Neural cell (in vitro differentiated cells): ENCODE results near the gene SH3RF3. TPM values are rescaled to one million over a fixed set of nuclear protein-coding genes. Genes with fewer than 3 reads are reported as not detected.

Source experiments
- H2AFZ ChIP-seq: fragments of 200-600, 300-800 bp; sonication (generic), shearing (Covaris generic); 2 replicates; pipeline ENCODE4 v1.6.0; 2014; ENCODE audit warnings: low read depth, mild to moderate bottlenecking, antibody characterized with exemption, low read length, moderate library complexity
- H3F3A ChIP-seq: fragments of 200-600 bp; shearing (Covaris generic); 2 replicates; pipeline ENCODE4 v1.6.1; 2016; ENCODE audit warnings: mild to moderate bottlenecking, moderate library complexity, mixed read lengths, antibody characterized with exemption, low read length; ENCODE audit not compliant: insufficient read depth, poor library complexity, severe bottlenecking
- H3K27ac ChIP-seq: fragments of 200-600, 300-800 bp; sonication (generic), shearing (Covaris generic); 2 replicates; pipeline ENCODE4 v1.5.1; 2014; ENCODE audit warnings: mild to moderate bottlenecking, low read length, moderate library complexity
- H3K27me3 ChIP-seq: fragments of 300-800, 200-600 bp; sonication (generic), shearing (Covaris generic); 2 replicates; pipeline ENCODE4 v1.6.0; 2014; ENCODE audit warnings: mild to moderate bottlenecking, low read depth, low read length, moderate library complexity; ENCODE audit not compliant: insufficient read depth
- H3K36me3 ChIP-seq: fragments of 300-800, 200-600 bp; sonication (generic), shearing (Covaris generic); 2 replicates; pipeline ENCODE4 v1.5.1; 2014; ENCODE audit warnings: mild to moderate bottlenecking, antibody characterized with exemption, low read length, moderate library complexity; ENCODE audit not compliant: insufficient read depth
- H3K4me2 ChIP-seq: fragments of 300-800, 200-600 bp; sonication (generic), shearing (Covaris generic); 2 replicates; pipeline ENCODE4 v1.6.0; 2014; ENCODE audit warnings: mild to moderate bottlenecking, low read length
- H3K4me3 ChIP-seq: fragments of 300-800, 200-600 bp; sonication (generic), shearing (Covaris generic); 2 replicates; pipeline ENCODE4 v1.5.1; 2014; ENCODE audit warnings: mild to moderate bottlenecking, low read length, moderate library complexity
- H3K79me2 ChIP-seq: fragments of 200-600 bp; shearing (Covaris generic); replicated peaks from 2 replicates; pipeline ENCODE4 v1.6.0; 2014; ENCODE audit warnings: mild to moderate bottlenecking, low read length, moderate library complexity; ENCODE audit not compliant: insufficient read depth
- H3K9ac ChIP-seq: fragments of 300-800, 200-600 bp; sonication (generic), shearing (Covaris generic); 2 replicates; pipeline ENCODE4 v1.6.1; 2016; ENCODE audit warnings: mild to moderate bottlenecking, low read length, mixed read lengths
- H3K9me2 ChIP-seq: fragments of 200-600 bp; shearing (Covaris generic); 2 replicates; pipeline ENCODE4 v1.6.1; 2016; ENCODE audit warnings: mild to moderate bottlenecking, low read length, mixed read lengths; ENCODE audit not compliant: insufficient read depth
- H3K9me3 ChIP-seq: fragments of 200-600, 300-800 bp; sonication (generic), shearing (Covaris generic); 2 replicates; pipeline ENCODE4 v1.6.1; 2016; ENCODE audit warnings: mild to moderate bottlenecking, mixed run types, low read length, moderate library complexity, mixed read lengths
- H4K20me1 ChIP-seq: fragments of 200-600 bp; shearing (Covaris generic); 2 replicates; pipeline ENCODE4 v1.6.1; 2016; ENCODE audit warnings: mild to moderate bottlenecking, mixed run types; ENCODE audit not compliant: insufficient read depth
- CTCF ChIP-seq: fragments of 450-650 bp; IDR thresholded peaks from 2 replicates; pipeline ENCODE4 v1.5.1; 2014; ENCODE audit warnings: antibody characterized with exemption, mild to moderate bottlenecking, moderate library complexity; ENCODE audit not compliant: poor library complexity, severe bottlenecking
- EP300 ChIP-seq: fragments of 450-650 bp; conservative IDR thresholded peaks from 2 replicates; pipeline ENCODE4 v1.6.1; 2014; ENCODE audit warnings: antibody characterized with exemption, mild to moderate bottlenecking, moderate library complexity; ENCODE audit not compliant: poor library complexity, severe bottlenecking
- EZH2 ChIP-seq: fragments of 200-600, 300-800 bp; shearing (Covaris generic), sonication (generic); IDR thresholded peaks from 2 replicates; pipeline ENCODE4 v1.6.1; 2014; ENCODE audit warnings: antibody characterized with exemption, low read length, borderline replicate concordance, mild to moderate bottlenecking; ENCODE audit not compliant: insufficient read depth, poor library complexity, severe bottlenecking
- MXI1 ChIP-seq: fragments of 450-650 bp; conservative IDR thresholded peaks from 2 replicates; pipeline ENCODE4 v1.6.1; 2014; ENCODE audit warnings: antibody characterized with exemption, mild to moderate bottlenecking; ENCODE audit not compliant: poor library complexity, severe bottlenecking
- POLR2AphosphoS5 ChIP-seq: IDR thresholded peaks from 2 replicates; pipeline ENCODE4 v1.6.1; 2012
- RAD21 ChIP-seq: fragments of 450-650 bp; conservative IDR thresholded peaks from 2 replicates; pipeline ENCODE4 v1.6.1; 2014; ENCODE audit warnings: antibody characterized with exemption, mild to moderate bottlenecking, moderate library complexity
- REST ChIP-seq: IDR thresholded peaks from 2 replicates; pipeline ENCODE4 v1.6.1; 2012; ENCODE audit warnings: borderline replicate concordance
- SMC3 ChIP-seq: fragments of 450-650 bp; conservative IDR thresholded peaks from 2 replicates; pipeline ENCODE4 v1.6.1; 2014; ENCODE audit warnings: antibody characterized with exemption, mild to moderate bottlenecking, moderate library complexity; ENCODE audit not compliant: poor library complexity
- TAF1 ChIP-seq: IDR thresholded peaks from 2 replicates; pipeline ENCODE4 v1.6.1; 2012; ENCODE audit warnings: low read depth
- polyA plus RNA-seq: library from polyadenylated mRNA; depleted of rRNA; stranded (reverse); fragments of >200 nt; gene quantifications from 2 replicates; pipeline ENCODE4 v1.2.3, GENCODE V29; 2014

The SH3RF3 gene
- polyA plus RNA-seq, 1 donor from 2014 or later, result 0.53 TPM

GRCh38 chr2:109295070-109295780 is 166.2 kb downstream of the SH3RF3 start:
- TF ChIP-seq EP300 (no peak), MXI1 (no peak), CTCF (no peak), SMC3 (no peak), POLR2AphosphoS5 (no peak), EZH2 (no peak), RAD21 (no peak), TAF1 (no peak), REST (no peak)
- no peak overlapping the region for H3K9ac ChIP-seq
- H3K79me2 ChIP-seq, result no peaks in the 10 kb centered on the region
- H3K9me3 ChIP-seq, result no peaks in the 10 kb centered on the region
- no peaks in the 10 kb centered on the region for H3K9me2 ChIP-seq
- H3K36me3 ChIP-seq, result no peaks in the 10 kb centered on the region
- no peak overlapping the region for H3K4me2 ChIP-seq
- no peak overlapping the region for H3K27ac ChIP-seq
- no peak overlapping the region for H2AFZ ChIP-seq
- H4K20me1 ChIP-seq, result no peaks in the 10 kb centered on the region
- H3K4me3 ChIP-seq, result no peak overlapping the region
- H3K27me3 ChIP-seq, result no peaks in the 10 kb centered on the region
- no peaks in the 10 kb centered on the region for H3F3A ChIP-seq

GRCh38 chr2:109295781-109296117 is 166.7 kb downstream of the SH3RF3 start:
- Histone ChIP-seq H3K79me2 (no peaks in the 10 kb centered on the region), H3F3A (no peaks in the 10 kb centered on the region), H3K27me3 (no peaks in the 10 kb centered on the region), H3K27ac (no peak overlapping the region), H3K9ac (no peak overlapping the region), H3K9me3 (no peaks in the 10 kb centered on the region), H4K20me1 (no peaks in the 10 kb centered on the region), H3K4me3 (no peak overlapping the region), H3K9me2 (no peaks in the 10 kb centered on the region), H3K36me3 (no peaks in the 10 kb centered on the region), H3K4me2 (no peak overlapping the region), H2AFZ (no peak overlapping the region)
- no peak for TF ChIP-seq SMC3
- TF ChIP-seq CTCF, result no peak
- TF ChIP-seq EP300, result no peak
